Measurements from ENCODE around the gene KRTAP5-2.
"Not testable (repeated sequence)": the region's sequence is repeated elsewhere in the genome, so short reads cannot be mapped to it uniquely, and the experiment has no call there.

The KRTAP5-2 gene

GRCh38 chr11:1586699-1587098 is 11.4 kb downstream of the KRTAP5-2 start:
- DNase-seq: no peak

GRCh38 chr11:1584661-1585370 is 13.3 kb downstream of the KRTAP5-2 start, which contains the start of gene KRTAP5-1:
Gene KRTAP5-1 (minus strand): TSS chr11:1585283. CDS start chr11:1585249, 34 bp downstream.
- DNase-seq: not testable (repeated sequence)

GRCh38 chr11:1582909-1583308 is 15.2 kb downstream of the KRTAP5-2 start:
- DNase-seq: not testable (repeated sequence)

GRCh38 chr11:1581976-1582375 is 16.1 kb downstream of the KRTAP5-2 start:
- DNase-seq: no peak

GRCh38 chr11:1576825-1577224 is 21.3 kb downstream of the KRTAP5-2 start:
- DNase-seq: no peak

- DNase-seq: not testable (repeated sequence)
Measured at GRCh38 chr11:1575756-1576155, 22.3 kb downstream of the KRTAP5-2 start.

GRCh38 chr11:1574933-1575242 is 23.2 kb downstream of the KRTAP5-2 start:
- no peak for DNase-seq

- peak; percentile 71 for DNase-seq
Measured at GRCh38 chr11:1574238-1574932, 23.7 kb downstream of the KRTAP5-2 start.

- no peak for DNase-seq
Measured at GRCh38 chr11:1573903-1574237, 24.2 kb downstream of the KRTAP5-2 start.

- DNase-seq: peak; percentile 64
Measured at GRCh38 chr11:1573077-1573902, 24.8 kb downstream of the KRTAP5-2 start.

- peak; percentile 96 for DNase-seq
Measured at GRCh38 chr11:1572197-1573076, 25.7 kb downstream of the KRTAP5-2 start, which contains the start of gene DUSP8. Gene DUSP8 (minus strand): TSS chr11:1572271. CDS start chr11:1565826, 6,445 bp downstream.

GRCh38 chr11:1571760-1572196 is 26.3 kb downstream of the KRTAP5-2 start:
- no peak for DNase-seq

GRCh38 chr11:1570896-1571759 is 27.0 kb downstream of the KRTAP5-2 start:
- no peak for DNase-seq

- no peak for DNase-seq
Measured at GRCh38 chr11:1570531-1570895, 27.6 kb downstream of the KRTAP5-2 start.

- no peak for DNase-seq
Measured at GRCh38 chr11:1570001-1570453, 28.1 kb downstream of the KRTAP5-2 start.

- no peak for DNase-seq
Measured at GRCh38 chr11:1569251-1569780, 28.8 kb downstream of the KRTAP5-2 start.

- DNase-seq: peak; percentile 78
Measured at GRCh38 chr11:1568441-1568911, 29.6 kb downstream of the KRTAP5-2 start.

GRCh38 chr11:1567721-1568100 is 30.4 kb downstream of the KRTAP5-2 start:
- DNase-seq: no peak

- no peak for DNase-seq
Measured at GRCh38 chr11:1567052-1567720, 30.9 kb downstream of the KRTAP5-2 start.

- no peak for DNase-seq
Measured at GRCh38 chr11:1566381-1567051, 31.6 kb downstream of the KRTAP5-2 start.
